Activated T-cell treated with anti-CD3 and anti-CD28 coated beads, Interleukin-2, amount 50 U/mL, for 1 hour (primary cell): ENCODE data around the gene SYT12.

Experiments
- DNase-seq: peaks from one replicate; pipeline ENCODE4 v3.0.0-alpha.2; 2020

Gene SYT12

GRCh38 chr11:67058506-67058905, 35.6 kb downstream of the SYT12 start:
- no peak for DNase-seq

DNA sequence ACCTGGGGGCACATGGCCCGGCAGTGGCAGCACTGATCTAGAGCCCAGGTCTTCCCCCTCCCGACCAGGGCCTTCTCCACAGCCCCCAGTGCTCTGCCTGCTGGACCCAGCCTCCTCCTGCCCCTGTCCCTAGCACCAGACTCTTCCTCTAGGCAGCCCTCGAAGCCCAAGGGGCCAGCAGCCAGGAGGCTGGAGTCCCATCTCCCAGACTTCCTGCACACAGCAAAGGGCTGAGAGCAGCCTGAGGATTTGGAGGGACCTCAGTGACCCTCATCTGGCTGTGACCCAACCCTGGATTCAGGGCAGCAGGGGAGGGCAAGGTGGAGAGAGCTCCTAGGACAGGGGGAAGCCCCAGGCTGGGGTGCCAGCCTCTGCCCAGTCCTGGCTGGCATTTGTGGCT, 36.7 kb downstream of the SYT12 start:
- DNase-seq = no peak

GRCh38 chr11:67060111-67060522, 37.2 kb downstream of the SYT12 start:
- DNase-seq = no peak

GRCh38 chr11:67062526-67063373, 39.8 kb downstream of the SYT12 start:
- DNase-seq = no peak

DNA sequence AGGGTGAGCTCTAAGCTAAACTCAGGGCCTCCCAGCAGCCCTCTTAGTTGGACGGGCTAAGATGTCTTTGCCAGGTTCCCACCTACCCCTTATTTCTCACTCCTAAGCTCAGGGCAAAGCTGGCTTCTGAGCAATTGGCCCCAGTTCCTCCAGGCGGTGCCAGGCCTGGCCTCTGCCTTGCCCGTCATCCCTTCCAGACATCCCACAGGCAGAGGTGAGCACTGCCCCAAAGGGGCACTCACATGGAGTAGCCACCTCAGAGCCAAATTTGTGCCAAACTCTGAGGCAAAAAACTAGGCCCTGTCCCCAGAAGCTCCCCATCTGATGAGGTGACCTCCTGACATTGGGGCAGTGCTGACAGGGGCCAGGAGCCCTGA, 43.4 kb downstream of the SYT12 start:
- DNase-seq = no peak

GRCh38 chr11:67071420-67072284, 48.7 kb downstream of the SYT12 start:
- peak; percentile 75 for DNase-seq

DNA sequence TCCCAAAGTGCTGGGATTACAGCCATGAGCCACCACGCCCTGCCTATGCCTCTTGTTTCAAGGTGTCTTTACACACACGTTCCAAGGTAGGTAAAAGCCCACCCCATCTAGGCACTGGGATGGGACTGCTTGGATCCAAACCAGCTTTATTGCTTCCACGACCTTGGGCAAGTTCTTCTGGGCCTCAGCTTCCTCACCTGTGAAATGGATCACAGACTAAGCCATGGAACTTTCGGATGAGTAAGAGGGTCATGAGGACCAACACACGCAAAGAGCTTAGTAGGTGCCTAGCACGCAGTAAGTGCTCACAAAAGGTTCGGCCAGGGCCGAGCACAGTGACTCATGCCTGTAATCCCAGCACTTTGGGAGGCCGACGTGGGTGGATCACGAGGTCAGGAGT, 49.4 kb downstream of the SYT12 start:
- DNase-seq = no peak

DNA sequence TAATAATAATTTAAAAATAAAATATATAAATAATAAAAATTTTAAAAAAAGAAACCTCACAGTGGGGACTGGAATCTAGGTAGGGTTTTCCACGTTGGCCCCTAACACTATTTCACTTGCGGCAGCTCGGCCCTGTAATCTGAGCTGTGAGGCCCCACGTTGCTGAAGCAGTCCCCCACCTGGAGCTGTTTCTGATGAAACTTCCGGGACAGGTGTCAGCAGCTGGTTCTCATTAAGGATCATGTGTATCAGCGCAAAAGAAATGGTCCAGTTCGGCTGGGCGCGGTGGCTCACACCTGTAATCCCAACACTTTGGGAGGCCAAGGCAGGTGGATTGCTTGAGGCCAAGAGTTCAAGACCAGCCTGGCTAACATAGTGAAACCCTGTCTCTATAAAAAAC, 51.0 kb downstream of the SYT12 start:
- no peak for DNase-seq

- no peak for DNase-seq
These were observed 53.3 kb downstream of the SYT12 start for GRCh38 chr11:67076202-67076601.

- no peak for DNase-seq
These were observed 56.3 kb downstream of the SYT12 start for GRCh38 chr11:67079065-67079705.

GRCh38 chr11:67082071-67082791, 59.3 kb downstream of the SYT12 start:
- peak; percentile 27 for DNase-seq

- DNase-seq = no peak
These were observed 60.9 kb downstream of the SYT12 start for GRCh38 chr11:67083786-67084366.

GRCh38 chr11:67085617-67086016, 62.7 kb downstream of the SYT12 start:
- no peak for DNase-seq

GRCh38 chr11:67090717-67091116, 67.8 kb downstream of the SYT12 start:
- DNase-seq = no peak

GRCh38 chr11:67095214-67095507, 72.2 kb downstream of the SYT12 start:
- DNase-seq = no peak

- DNase-seq = no peak
These were observed 76.0 kb downstream of the SYT12 start for GRCh38 chr11:67098799-67099429.

DNA sequence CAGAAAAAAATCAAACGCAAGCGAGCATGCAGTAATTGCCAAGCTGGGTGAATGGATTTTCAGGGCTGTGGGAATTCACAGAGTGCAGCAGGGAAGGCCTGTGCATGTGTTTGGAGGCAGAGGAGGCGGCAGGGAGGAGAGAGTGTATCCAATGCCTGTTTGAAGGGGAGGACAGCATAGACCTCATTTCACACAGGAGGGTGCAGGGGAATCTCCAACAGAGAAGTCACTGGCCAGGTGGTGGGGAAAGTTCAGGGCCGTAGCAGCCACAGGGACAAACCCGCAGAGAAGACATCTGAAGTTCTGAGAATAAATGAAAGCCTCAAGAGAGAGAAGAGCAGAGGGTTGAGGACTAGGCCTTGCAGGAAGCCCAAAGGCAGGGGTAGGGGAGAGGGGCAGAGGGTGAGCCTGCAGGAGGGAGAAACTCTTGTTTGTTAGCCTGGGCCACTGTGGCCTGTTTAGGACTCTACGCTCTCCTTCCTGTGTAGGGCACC, 76.9 kb downstream of the SYT12 start:
- no peak for DNase-seq
